GM19193 (cell line): Measurements from ENCODE around the gene GTSE1.

Source experiments
- POLR2A ChIP-seq: IDR thresholded peaks from 4 replicates; pipeline ENCODE4 v1.6.1; 2011; ENCODE audit not compliant: insufficient read depth, insufficient read length; ENCODE audit errors: extremely low read depth

The GTSE1 gene

GRCh38 chr22:46349681-46350080 lies 53.0 kb downstream of the GTSE1 start:
- no peak for TF ChIP-seq POLR2A

- no peak for TF ChIP-seq POLR2A
Observed at GRCh38 chr22:46350121-46350520, 53.5 kb downstream of the GTSE1 start.

DNA sequence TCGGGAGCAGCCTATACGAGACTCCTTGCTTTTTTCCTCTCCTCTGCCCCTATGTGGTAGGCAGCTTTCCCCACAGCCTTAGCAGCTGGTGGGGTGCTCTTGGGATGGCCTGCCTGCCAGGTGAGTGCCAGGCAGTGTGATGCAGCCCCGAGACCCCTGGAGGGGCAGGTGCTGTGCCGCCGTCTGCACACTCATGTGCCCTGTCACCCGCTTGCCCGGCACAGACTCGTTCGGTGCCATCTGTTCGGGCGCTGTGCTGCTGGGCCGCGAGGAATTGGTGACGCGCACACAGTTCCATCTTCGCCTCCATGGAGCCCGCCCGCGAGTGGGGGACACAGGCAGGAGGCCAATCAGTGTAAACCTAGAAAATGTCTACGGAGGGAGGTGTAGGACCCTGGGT lies 54.0 kb downstream of the GTSE1 start:
- no peak for TF ChIP-seq POLR2A

DNA sequence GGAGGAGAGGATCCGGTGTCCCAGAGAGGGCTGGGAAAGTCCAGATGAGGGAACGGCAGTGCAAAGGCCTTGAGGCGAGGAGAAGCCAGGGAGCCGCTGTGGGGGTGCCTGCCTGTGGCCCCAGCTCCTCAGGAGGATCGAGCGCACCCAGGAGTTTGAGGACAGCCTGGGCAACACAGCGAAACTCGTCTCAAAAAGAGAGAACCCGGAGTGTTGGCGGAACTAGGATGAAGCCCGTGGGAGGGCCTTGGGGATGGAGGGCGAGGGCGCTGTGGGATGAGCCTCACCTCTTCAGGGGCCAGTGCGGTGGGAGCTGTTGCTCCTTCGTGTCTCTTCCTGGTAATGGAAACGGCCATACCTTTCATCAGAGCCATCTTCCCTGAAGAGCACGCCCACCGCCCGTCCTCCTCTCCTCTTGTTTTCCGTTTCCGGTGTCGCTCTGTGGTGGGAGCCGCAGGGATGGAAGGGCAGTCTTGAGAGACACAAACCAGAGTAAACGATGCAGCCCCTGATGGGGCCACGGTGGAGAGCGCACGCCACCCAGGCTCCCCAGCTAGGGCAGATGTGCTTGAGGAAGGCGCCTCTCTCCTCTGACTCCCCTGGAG lies 54.6 kb downstream of the GTSE1 start:
- no peak for TF ChIP-seq POLR2A

- TF ChIP-seq POLR2A = no peak
Observed at GRCh38 chr22:46351767-46352166, 55.1 kb downstream of the GTSE1 start.

GRCh38 chr22:46352276-46352675 lies 55.6 kb downstream of the GTSE1 start:
- no peak for TF ChIP-seq POLR2A

GRCh38 chr22:46352691-46353386 lies 56.2 kb downstream of the GTSE1 start:
- no peak for TF ChIP-seq POLR2A

- no peak for TF ChIP-seq POLR2A
Observed at GRCh38 chr22:46353483-46354105, 56.9 kb downstream of the GTSE1 start.

- no peak for TF ChIP-seq POLR2A
Observed at GRCh38 chr22:46354176-46354992, 57.7 kb downstream of the GTSE1 start.

GRCh38 chr22:46354993-46355305 lies 58.3 kb downstream of the GTSE1 start:
- TF ChIP-seq POLR2A = no peak

- TF ChIP-seq POLR2A = no peak
Observed at GRCh38 chr22:46355369-46355995, 58.8 kb downstream of the GTSE1 start.

DNA sequence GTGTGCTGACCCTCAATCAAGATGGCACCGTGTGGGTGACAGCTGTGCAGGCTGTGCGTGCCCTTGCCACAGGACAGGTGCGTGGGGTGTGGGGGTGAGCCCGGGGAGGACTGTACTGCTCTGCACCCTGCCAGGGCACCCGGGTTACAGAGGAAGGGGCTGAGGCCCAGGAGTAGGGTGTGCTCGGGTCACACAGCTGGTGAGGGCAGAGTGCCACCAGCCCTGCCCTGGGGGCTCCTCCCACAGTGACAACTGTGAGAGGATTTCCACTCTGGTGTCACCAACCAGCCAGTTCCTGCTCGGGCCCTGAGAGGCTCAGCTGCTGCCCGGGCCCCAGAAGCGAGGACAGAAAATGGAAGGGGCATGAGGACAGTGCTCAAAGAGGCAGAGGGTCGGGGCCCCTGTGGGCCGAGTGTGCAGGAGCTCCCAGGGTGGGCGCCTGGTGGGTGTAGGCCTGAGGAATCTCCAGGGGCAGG lies 59.4 kb downstream of the GTSE1 start:
- no peak for TF ChIP-seq POLR2A

GRCh38 chr22:46356496-46357480 lies 60.1 kb downstream of the GTSE1 start:
- no peak for TF ChIP-seq POLR2A
